Dendritic cell treated with granulocyte-macrophage colony-stimulating factor and Interleukin-4, amounts not matched to agents 40 ng/mL and 50 ng/mL, for 4 days (primary cell): ENCODE results near the gene ZBTB12.
A peak's percentile ranks its signal among the peaks of the same experiment; 100 is the strongest.

ENCODE experiments used
- H3K27ac Mint-ChIP-seq: one replicate; pipeline ENCODE4 v1.8.0; 2022; ENCODE audit warnings: mild to moderate bottlenecking, mixed read lengths
- H3K27me3 Mint-ChIP-seq: one replicate; pipeline ENCODE4 v1.8.0; 2022; ENCODE audit warnings: mild to moderate bottlenecking, mixed read lengths
- H3K36me3 Mint-ChIP-seq: one replicate; pipeline ENCODE4 v1.8.0; 2022; ENCODE audit warnings: low read depth, mixed read lengths
- H3K4me1 Mint-ChIP-seq: one replicate; pipeline ENCODE4 v1.8.0; 2022; ENCODE audit warnings: low read depth, mixed read lengths
- H3K4me3 Mint-ChIP-seq: one replicate; pipeline ENCODE4 v1.8.0; 2022; ENCODE audit warnings: mild to moderate bottlenecking, moderate library complexity, mixed read lengths
- H3K9me3 Mint-ChIP-seq: one replicate; pipeline ENCODE4 v1.8.0; 2022; ENCODE audit warnings: mixed read lengths
- intact Hi-C: fragments of 100-400 bp; cut with micrococcal nuclease; formaldehyde crosslinking; loops from one replicate; pipeline ENCODE4 v1.15.0; 2022

Gene ZBTB12

GRCh38 chr6:31880616-31881015 lies 21.3 kb downstream of the ZBTB12 start:
- no peak overlapping the region for H3K27ac Mint-ChIP-seq
- H3K27me3 Mint-ChIP-seq = no peaks in the 10 kb centered on the region
- intact Hi-C loops = no loop called here
- peaks cover 65% of the 10 kb centered on the region for H3K36me3 Mint-ChIP-seq
- no peaks in the 10 kb centered on the region for H3K9me3 Mint-ChIP-seq
- H3K4me1 Mint-ChIP-seq = no peaks in the 10 kb centered on the region
- no peak overlapping the region for H3K4me3 Mint-ChIP-seq

GRCh38 chr6:31879901-31880300 lies 22.0 kb downstream of the ZBTB12 start:
- no peaks in the 10 kb centered on the region for H3K9me3 Mint-ChIP-seq
- H3K4me3 Mint-ChIP-seq = no peak overlapping the region
- H3K4me1 Mint-ChIP-seq = peaks cover under 1% of the 10 kb centered on the region
- peaks cover 58% of the 10 kb centered on the region for H3K36me3 Mint-ChIP-seq
- peak overlapping the region; percentile 43 for H3K27ac Mint-ChIP-seq
- intact Hi-C loops = no loop called here
- peaks cover under 1% of the 10 kb centered on the region for H3K27me3 Mint-ChIP-seq

GRCh38 chr6:31879143-31879542 lies 22.7 kb downstream of the ZBTB12 start:
- H3K4me3 Mint-ChIP-seq = no peak overlapping the region

GRCh38 chr6:31878726-31879125 lies 23.2 kb downstream of the ZBTB12 start, which contains the start of gene SLC44A4:
TSS of gene SLC44A4 (minus strand) at chr6:31878997. CDS start at chr6:31878980, 17 bp downstream.
- Mint-ChIP-seq H3K36me3 (peaks cover 46% of the 10 kb centered on the region), H3K27ac (peak within 1 kb of the TSS; percentile 43), H3K4me3 (no peak within 1 kb of the TSS), H3K9me3 (no peaks in the 10 kb centered on the region), H3K27me3 (peaks cover 5% of the 10 kb centered on the region), H3K4me1 (peaks cover 9% of the 10 kb centered on the region)
- intact Hi-C loops = no loop called here

More at GRCh38 chr6:31879143-31879542, 22.7 kb downstream of the ZBTB12 start:
- Mint-ChIP-seq H3K27me3 (peaks cover 5% of the 10 kb centered on the region), H3K9me3 (no peaks in the 10 kb centered on the region), H3K27ac (peak overlapping the region; percentile 43), H3K4me1 (peaks cover 8% of the 10 kb centered on the region), H3K36me3 (peaks cover 50% of the 10 kb centered on the region)
- intact Hi-C loops = no loop called here

GRCh38 chr6:31878222-31878621 lies 23.7 kb downstream of the ZBTB12 start:
- intact Hi-C loops = no loop called here
- H3K27me3 Mint-ChIP-seq = peaks cover 5% of the 10 kb centered on the region
- no peaks in the 10 kb centered on the region for H3K9me3 Mint-ChIP-seq
- H3K36me3 Mint-ChIP-seq = peaks cover 41% of the 10 kb centered on the region
- H3K27ac Mint-ChIP-seq = peak overlapping the region; percentile 40
- peaks cover 9% of the 10 kb centered on the region for H3K4me1 Mint-ChIP-seq
- no peak overlapping the region for H3K4me3 Mint-ChIP-seq

GRCh38 chr6:31877651-31878161 lies 24.2 kb downstream of the ZBTB12 start:
- H3K27me3 Mint-ChIP-seq = peaks cover 5% of the 10 kb centered on the region
- H3K9me3 Mint-ChIP-seq = no peaks in the 10 kb centered on the region
- no peak overlapping the region for H3K4me3 Mint-ChIP-seq
- H3K27ac Mint-ChIP-seq = peak overlapping the region; percentile 40
- intact Hi-C loops = no loop called here
- peaks cover 36% of the 10 kb centered on the region for H3K36me3 Mint-ChIP-seq
- peaks cover 9% of the 10 kb centered on the region for H3K4me1 Mint-ChIP-seq

GRCh38 chr6:31877125-31877650 lies 24.7 kb downstream of the ZBTB12 start:
- H3K9me3 Mint-ChIP-seq = no peaks in the 10 kb centered on the region

GRCh38 chr6:31876357-31876756 lies 25.5 kb downstream of the ZBTB12 start:
- intact Hi-C loops = no loop called here
- H3K27ac Mint-ChIP-seq = no peak overlapping the region
- peaks cover 9% of the 10 kb centered on the region for H3K27me3 Mint-ChIP-seq
- no peaks in the 10 kb centered on the region for H3K9me3 Mint-ChIP-seq
- H3K4me3 Mint-ChIP-seq = no peak overlapping the region
- peaks cover 9% of the 10 kb centered on the region for H3K4me1 Mint-ChIP-seq
- H3K36me3 Mint-ChIP-seq = peaks cover 22% of the 10 kb centered on the region

More at GRCh38 chr6:31877125-31877650, 24.7 kb downstream of the ZBTB12 start:
- intact Hi-C loops = no loop called here
- H3K27me3 Mint-ChIP-seq = peaks cover 5% of the 10 kb centered on the region
- no peak overlapping the region for H3K27ac Mint-ChIP-seq
- H3K4me3 Mint-ChIP-seq = no peak overlapping the region
- peaks cover 9% of the 10 kb centered on the region for H3K4me1 Mint-ChIP-seq
- peaks cover 31% of the 10 kb centered on the region for H3K36me3 Mint-ChIP-seq

GRCh38 chr6:31875877-31876276 lies 26.0 kb downstream of the ZBTB12 start:
- Mint-ChIP-seq H3K27me3 (peaks cover 11% of the 10 kb centered on the region), H3K4me3 (no peak overlapping the region), H3K9me3 (no peaks in the 10 kb centered on the region), H3K4me1 (peaks cover 9% of the 10 kb centered on the region), H3K36me3 (peaks cover 18% of the 10 kb centered on the region), H3K27ac (no peak overlapping the region)
- intact Hi-C loops = no loop called here

- H3K4me3 Mint-ChIP-seq = no peak overlapping the region
- H3K27me3 Mint-ChIP-seq = peaks cover 13% of the 10 kb centered on the region
- peaks cover 9% of the 10 kb centered on the region for H3K4me1 Mint-ChIP-seq
These were observed 26.9 kb downstream of the ZBTB12 start for GRCh38 chr6:31874836-31875572.

GRCh38 chr6:31874084-31874670 lies 27.7 kb downstream of the ZBTB12 start:
- intact Hi-C loops = no loop called here
- Mint-ChIP-seq H3K9me3 (no peaks in the 10 kb centered on the region), H3K4me3 (no peak overlapping the region), H3K4me1 (peaks cover 9% of the 10 kb centered on the region), H3K27me3 (peaks cover 17% of the 10 kb centered on the region), H3K27ac (no peak overlapping the region), H3K36me3 (peaks cover under 1% of the 10 kb centered on the region)

More at GRCh38 chr6:31874836-31875572, 26.9 kb downstream of the ZBTB12 start:
- Mint-ChIP-seq H3K36me3 (peaks cover 9% of the 10 kb centered on the region), H3K9me3 (no peaks in the 10 kb centered on the region), H3K27ac (no peak overlapping the region)
- intact Hi-C loops = no loop called here

GRCh38 chr6:31871046-31871659 lies 30.7 kb downstream of the ZBTB12 start:
- Mint-ChIP-seq H3K27ac (no peak overlapping the region), H3K4me3 (no peak overlapping the region), H3K4me1 (peaks cover 9% of the 10 kb centered on the region), H3K9me3 (no peaks in the 10 kb centered on the region), H3K36me3 (no peaks in the 10 kb centered on the region), H3K27me3 (peaks cover 22% of the 10 kb centered on the region)
- intact Hi-C loops = no loop called here

- no peak overlapping the region for H3K27ac Mint-ChIP-seq
- peaks cover 22% of the 10 kb centered on the region for H3K27me3 Mint-ChIP-seq
- no peak overlapping the region for H3K4me3 Mint-ChIP-seq
- no peaks in the 10 kb centered on the region for H3K36me3 Mint-ChIP-seq
- peaks cover 9% of the 10 kb centered on the region for H3K4me1 Mint-ChIP-seq
- H3K9me3 Mint-ChIP-seq = no peaks in the 10 kb centered on the region
- intact Hi-C loops = no loop called here
These were observed 31.4 kb downstream of the ZBTB12 start for GRCh38 chr6:31870385-31870921.
